ENCODE measurements around the gene CLEC4G. TPM values are rescaled to one million over a fixed set of nuclear protein-coding genes. Genes with fewer than 3 reads are reported as not detected.
"Not testable (repeated sequence)": the region's sequence is repeated elsewhere in the genome, so short reads cannot be mapped to it uniquely, and the experiment has no call there.

Gene CLEC4G
- total RNA-seq, 1 donor from 2014 or later = 0.31 TPM

DNA sequence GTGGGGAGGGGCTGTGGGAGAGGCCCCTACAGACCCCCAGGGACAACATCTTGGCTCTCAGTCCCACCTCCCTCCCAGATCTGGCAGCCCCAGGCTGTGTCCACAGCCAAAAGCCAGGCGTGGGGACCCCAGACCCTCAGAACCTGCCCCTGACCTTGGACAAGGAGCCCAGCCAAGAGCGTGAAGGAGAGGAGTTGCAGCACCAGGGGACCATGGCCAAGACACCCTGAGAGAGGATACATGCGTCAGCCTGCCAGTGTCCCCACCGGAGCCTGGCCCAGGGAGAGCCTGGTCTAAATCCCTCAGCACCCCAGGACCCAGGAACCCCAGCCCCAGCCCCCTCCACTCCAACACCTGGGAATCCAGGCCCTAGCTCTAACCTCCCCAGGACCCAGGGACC lies 14.4 kb upstream of the CLEC4G start:
- not testable (repeated sequence) for DNase-seq

DNA sequence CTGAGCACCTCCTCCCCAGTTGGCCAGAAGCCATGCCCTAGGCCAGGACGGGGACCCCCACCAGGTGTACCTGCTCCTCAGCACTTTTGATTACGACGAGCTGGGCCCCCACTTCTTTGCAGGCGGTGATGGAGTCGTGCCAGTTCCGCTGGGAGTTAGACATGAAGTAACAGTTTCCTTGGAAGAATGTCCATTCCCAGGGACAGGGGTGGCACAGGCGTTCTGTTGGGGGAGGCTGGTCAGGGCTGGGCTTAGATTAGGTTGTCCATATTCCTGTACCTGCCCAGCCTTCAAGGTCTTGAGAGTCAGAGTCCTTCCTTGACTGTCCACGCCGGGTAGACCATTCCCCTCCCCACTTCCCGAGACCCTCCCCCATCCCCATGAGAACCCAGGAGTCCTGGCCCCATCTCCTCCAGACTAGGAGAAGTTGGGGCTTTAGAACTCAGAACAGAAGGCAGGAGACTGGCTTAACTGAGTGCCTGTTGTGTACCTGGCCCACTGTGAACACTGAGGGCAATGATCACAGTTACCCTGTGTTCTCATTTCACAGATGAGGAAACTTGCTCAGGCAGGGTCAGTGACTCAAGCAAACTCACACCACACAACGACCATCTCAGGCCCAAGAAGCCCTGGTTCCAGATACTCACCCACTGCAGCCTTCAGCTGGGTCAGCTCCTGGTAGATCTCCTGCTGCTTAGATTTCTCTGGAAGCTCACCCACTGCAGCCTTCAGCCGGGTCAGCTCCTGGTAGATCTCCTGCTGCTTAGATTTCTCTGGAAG lies 13.2 kb upstream of the CLEC4G start:
- no peak for DNase-seq

DNA sequence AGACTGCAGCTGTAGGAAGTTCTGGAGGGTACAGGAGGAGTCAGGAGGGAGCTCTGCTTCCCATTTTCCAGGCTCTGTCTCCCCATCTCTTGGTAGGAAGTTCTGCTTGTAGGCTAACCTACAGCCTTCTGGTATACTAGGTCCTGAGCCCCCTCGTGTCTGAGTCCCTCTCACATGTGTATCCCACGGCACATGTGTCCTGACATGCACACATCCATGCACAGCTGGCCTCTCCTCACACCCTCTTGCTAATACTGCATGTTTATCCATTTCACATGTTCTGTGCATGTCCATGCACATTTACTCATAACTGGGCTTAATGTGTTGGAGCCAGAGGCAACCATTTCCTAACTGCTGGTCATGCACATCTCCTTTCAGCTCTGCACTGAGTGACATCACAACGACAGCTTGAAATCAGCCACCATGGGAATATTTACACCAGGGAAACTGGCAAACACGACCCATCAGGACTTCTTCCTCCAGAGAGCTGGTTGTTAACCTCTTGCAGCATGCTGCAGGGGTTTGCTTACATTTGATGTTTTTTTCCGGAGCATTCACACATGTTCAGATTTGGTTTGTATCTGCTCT lies 12.4 kb upstream of the CLEC4G start:
- no peak for DNase-seq

DNA sequence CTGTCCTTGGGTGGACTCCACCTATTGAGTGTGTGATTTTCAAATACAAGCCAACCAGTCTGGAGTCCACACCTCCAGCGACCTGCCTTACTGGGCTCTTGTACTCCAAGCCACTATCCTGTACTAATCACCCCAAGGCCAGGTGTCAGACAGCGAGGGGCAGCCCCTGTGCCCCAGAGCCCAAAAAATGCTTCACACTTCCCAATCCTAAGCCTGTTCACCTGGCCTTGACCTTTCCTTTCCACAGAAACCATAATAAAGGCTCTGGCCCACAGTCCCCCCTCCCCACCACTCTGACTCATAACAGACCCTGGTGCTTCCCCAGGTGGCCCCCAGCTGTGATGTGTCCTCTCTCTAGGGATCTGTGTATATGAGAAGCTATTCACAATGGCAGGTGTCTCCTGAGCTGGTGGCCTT lies 11.5 kb upstream of the CLEC4G start:
- no peak for DNase-seq

DNA sequence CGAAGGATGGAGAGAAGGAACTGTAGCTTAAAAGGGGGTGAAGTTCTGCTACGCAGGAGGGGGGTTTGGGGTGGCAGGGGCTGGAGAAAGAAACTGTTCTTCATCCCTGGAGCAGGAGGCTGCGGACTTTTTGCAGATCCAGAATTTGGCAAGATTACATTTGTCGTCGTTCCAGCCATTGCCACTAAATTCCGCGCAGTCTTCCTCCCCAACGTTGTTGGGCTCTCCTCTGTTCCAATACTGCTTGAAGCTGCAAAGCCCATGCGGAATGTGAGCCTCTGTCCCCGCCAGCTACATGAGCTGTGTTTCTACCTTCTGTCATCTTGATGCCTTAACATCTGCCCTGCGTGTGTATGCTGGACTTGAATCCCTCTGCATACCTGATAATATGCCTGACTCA lies 11.1 kb upstream of the CLEC4G start:
- no peak for DNase-seq

DNA sequence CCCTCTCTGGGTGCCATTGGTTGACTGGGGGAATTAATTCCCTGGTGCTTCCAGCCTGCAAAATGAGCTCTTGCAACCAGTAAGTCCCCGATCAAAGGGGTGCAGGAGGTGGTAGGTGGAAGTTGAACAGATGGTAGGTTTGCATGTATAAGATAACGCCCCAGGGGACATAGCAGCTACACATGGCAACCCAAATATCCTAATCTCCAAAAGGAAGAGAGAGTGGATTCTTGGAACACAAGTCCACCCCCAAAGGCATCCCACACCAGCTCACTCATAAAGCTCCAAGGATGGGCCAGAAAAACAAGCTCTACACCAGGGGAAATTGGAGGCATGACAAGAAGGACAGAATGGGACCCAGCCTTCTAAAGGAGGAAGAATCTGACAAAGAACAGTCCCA lies 10.7 kb upstream of the CLEC4G start:
- no peak for DNase-seq

DNA sequence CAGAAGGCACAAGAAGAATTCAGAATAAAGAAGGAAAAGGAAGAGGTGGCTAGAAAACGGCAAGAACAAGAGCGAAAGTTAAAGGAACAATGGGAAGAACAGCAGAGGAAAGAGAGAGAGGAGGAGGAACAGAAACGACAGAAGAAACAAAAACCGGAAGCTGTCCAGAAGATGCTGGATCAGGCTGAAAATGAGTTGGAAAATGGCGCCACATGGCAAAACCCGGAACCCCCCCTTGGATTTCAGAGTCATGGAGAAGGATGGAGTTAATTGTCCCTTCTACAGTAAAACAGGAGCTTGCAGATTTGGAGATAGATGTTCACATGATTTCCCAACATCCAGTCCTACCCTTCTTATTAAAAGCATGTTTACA lies 8.8 kb upstream of the CLEC4G start:
- no peak for DNase-seq

DNA sequence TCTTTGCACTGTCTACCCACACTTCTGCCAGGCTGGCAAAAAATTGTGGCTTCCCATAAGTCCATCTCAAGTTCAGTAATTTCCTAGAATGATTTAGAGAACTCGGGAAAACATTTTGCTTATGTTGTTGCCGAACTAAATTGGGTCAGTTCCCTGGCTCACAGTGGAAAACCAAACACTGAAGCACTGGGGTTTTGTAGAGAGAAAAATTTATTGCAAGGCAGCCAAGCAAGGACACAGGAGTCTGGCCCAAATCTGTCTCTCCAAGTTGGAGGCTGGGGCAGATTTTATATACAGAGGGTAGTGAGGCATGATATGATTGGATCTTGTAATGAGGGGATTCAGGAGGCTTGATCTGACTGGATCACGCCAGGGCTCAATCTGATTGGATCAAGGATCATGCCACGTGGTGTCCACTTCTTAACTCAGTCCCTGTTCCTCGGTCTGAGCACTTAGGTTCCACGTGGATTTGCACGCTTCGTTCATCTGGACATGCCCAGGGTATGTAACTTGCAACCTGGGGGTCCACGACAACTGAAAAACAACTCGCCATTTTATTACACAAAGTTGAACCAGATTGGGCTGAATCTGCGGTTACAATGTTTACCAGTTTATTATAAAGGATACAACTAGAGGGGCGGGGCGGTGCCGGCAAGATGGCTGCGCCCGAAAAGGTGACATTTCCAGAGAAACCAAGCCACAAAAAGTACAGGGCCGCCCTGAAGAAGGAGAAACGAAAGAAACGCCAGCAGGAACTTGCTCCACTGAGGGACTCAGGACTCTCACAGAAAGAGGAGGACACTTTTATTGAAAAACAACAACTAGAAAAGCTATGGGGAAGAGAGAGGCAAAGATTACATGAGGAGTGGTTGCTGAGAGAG lies 8.1 kb upstream of the CLEC4G start:
- DNase-seq = no peak

DNA sequence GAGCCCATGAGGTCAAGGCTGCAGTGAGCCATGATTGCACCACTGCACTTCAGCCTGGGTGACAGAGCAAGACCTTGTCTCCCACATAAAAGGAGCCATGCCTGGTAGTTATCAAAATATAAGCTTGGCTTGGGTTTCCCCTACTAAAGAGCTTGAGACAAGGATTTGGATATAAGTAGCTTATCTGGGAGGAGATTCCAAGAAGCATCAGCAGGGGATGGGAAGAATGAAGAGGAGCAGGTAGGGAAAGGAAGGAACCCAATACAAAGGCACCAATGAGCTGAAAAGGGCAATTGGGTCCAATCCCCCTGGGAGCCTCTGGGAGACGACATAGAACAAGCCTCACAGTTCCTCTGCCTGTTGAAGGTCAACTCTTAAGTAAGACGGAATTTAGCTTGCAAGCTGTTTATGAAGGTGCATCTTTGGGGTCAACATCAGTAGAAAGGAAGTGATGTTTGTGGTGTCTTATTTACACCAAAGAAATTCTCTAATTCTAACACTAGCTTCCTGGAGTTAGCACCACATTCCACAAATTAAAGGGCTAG lies 7.4 kb upstream of the CLEC4G start:
- DNase-seq = no peak

DNA sequence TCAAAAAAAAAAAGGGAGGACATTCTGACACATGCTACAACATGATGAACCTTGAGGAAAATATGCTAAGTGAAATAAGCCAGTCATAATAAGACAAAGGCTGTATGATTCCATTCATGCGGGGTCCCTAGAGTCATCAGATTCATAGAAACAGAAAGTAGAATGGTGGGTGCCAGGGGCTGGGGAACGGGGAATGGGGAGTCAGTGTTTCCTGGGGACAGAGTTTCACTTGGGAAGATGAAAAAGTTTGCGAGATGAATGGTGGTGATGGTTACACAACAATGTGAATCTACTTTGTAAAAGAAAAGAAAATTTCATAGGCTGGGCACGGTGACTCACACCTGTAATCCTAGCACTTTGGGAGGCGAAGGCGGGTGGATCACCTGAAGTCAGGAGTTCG lies 6.1 kb upstream of the CLEC4G start:
- DNase-seq = no peak

DNA sequence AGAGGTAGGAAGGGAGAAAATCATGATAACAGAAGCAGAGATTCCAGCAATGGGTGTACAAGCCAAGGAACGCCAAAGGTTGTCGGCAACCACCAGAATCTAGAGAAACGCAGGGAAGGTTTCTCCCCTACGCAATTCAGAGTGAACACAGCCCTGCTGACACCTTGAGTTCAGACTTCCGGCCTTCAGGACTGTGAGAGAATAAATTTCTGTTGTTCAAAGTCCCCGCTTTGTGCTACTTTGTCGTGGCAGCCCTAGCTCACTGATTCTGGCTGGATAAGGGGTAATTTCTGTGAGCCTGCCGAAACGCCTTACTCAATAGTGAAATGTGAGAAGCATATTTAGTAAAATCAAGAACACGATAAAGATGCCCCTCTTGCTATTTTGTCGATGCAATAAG lies 5.3 kb upstream of the CLEC4G start:
- no peak for DNase-seq

DNA sequence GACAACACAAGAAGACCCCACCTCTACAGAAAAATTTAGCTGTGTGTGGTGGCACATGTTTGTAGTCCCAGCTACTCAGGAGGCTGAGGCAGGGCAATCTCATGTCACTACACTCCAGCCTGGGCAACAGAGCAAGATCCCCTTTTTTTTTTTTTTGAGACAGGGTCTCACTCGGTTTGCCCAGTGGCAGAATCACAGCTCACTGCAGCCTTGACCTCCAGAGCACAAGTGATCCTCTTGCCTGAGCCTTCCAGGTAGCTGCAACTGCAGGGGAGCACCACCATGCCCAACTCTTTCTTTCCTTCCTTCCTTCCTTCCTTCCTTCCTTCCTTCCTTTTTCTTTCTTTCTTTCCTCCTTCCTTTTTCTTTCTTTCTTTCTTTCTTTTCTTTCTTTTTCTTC lies 4.2 kb upstream of the CLEC4G start:
- DNase-seq = no peak

DNA sequence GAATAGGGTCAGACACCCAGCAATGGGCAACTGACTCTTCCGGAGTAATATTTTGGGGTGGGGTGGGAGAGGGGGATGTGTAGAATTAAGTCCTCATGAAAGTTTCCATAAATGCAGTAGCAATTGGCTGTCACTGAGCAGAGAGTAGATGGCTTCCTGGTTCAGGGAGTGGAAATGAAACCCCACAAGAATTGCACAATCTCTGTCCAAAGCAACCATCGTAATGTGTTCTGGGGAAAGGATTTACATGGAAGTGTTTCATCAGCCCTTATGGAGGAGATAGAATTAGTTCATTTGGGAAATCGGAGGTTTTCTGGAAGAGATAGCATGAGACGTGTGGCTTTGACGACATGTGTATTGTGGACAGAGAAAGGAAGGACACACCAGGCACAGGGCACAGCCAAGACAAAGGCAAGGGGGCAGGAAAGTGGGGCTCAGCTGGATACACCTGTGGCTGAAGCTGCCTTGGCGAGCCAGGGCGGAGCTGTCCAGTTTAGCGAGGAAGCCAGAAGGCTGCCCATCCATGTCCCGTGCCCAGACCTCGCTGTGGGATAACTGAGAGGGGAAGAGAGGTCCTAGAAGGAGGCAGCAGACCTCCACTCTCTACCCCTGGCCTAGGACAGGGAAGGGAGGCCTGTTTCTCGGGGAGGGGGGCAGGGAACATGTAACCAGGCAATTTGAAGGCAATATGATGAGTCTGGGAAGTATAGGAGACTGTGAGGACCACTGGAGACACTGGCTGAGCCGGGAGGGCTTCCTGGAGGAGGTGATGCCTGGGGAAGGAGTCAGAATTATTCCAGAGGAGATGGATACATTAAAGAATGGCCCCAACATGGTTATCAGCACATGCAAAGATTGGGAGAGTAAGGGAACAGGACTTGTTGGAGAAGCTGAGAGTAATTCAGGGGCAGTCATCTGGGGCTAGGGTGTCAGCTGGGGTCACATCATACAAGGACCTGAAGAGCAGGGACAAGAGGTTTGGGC lies 2.6 kb upstream of the CLEC4G start:
- no peak for DNase-seq

DNA sequence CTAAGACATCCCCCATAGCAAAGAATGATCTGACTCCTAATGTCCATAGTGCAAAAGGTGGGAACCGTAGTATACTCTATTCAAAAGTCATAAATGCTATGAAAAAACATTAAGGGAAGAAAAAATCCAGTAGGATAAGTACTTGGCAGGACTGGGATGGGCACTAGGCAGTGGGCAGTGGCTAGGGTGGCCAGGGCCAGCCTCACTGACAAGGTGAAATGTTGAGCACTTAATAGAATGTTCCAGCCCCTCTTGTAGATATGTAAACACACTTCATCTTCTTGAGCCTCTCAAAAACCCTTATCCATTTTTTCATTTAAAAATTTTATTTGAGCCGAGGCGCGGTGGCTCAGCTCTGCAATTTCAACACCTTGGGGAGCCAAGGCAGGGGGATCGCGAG lies 1.5 kb upstream of the CLEC4G start:
- no peak for DNase-seq

DNA sequence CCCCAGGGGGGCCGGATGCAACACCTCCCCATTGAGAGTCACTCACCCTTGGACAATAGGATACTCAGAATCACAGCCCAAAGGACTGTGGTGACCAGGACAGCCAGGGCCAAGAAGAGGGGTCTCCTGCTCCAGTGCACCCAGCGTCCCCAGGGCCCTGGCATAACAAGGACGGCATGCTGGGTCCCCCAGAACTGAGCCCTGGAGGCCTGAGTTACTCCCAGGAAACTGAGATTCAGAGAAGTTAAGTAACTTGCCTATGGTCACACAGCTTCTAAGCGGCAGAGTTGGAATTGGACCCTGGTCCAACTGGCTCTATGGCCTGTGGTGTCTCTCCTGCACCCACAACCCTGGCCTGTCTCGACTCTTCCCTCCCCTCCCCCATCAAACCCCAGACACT lies 295 bp downstream of the CLEC4G start:
- DNase-seq = no peak

DNA sequence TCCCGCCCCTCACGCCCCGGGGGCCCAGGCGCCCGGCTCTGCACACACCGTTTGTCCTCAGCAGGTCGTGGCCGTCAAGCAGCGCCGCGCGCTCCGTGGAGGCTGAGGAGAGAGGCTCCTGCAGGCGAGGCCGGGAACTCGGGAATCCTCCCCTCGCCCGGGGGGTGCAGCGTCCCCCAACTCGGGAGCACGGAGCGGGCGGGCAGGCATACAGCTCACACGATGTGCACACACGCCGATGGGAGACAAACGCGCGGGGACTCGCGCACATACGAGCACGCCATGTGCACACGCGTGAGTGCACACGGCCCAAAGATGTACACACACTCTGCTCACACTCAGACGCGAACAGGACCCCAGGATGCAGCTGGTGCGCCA lies 703 bp downstream of the CLEC4G start:
- DNase-seq = no peak

DNA sequence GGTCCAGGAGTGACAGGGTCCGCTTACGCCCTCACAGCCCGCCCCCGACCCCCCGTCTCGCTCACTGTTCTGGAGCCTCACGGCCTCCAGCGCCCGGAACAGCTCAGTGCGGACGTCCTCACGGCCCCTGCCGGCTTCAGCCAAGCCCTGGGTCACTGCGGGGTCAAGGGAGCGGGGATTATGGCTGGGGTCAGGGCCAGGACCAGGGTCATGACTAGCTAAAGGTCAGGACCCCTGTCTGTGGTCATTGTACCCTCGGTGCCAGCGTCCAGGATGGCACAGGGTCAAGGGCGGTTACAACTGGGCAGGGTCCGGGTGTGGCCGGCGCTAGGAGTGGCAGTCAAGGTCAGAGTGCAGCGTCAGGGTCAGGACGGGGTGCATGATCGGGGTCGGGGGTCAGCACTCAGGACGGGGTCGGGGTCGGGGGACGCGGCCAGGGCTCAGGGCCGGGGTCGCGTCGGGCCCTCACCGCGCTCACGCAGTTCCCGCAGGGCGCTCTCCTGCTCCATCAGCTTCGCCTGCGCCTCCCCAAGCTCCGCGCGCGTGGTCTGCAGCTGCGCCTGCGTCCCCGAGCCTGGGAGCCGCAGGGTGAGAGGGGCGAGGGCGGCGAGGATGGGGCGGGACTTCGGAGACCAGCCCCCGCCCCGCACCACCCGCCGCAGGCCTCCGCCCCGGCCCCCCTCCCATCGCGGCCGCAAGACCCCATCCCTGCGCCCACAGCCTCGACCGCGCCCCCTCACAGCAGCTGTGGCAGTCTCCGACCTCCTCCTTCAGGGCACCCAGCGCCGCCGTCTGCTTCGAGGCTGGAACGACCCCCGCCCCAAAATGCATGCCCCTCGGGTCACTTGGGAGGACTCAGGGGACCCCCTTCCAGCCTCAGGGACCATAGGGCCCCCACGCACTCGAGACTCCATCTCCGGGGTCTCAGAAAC lies 1.4 kb downstream of the CLEC4G start:
- DNase-seq = no peak

DNA sequence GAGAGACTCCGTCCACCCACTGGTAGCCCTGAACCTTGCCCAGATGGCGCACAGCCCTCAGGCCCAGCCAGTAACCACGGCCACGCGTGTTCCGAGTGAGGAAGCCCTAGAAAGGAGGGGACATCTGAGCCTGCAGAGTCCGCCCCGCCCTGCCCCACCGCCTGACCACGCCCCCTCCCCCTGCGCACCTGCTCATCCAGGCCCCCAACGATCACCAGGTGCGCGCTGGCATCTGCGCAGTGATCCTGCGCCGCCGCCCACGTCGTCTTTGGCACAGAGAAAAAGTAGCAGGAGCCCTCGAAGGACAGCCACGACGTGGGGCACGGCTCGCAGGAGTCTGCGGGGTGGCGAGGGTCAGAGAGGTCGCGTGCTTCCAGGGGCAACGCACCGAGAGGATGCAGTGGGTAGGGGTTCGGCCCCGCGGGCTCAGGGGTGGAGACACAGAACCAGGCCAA lies 2.1 kb downstream of the CLEC4G start:
- DNase-seq = no peak

DNA sequence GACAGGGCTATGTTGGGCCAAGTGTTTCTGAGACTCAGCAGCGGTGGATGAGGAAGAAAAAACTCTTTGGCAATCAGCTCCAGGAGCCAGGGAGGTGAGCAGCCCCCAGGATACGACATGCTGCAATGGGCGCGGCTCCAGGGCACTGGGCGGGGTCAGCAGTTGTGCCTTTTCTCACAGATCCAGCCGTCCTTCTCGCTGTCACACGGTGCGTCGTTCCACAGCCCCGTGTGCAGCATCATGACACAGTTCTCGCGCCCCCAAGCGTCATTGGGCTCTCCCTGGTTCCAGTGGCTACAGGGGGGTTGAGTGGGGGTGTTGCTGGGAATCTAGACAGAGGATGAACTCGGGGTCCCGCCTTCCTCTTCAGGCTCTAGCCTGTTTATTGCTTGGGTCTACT lies 2.7 kb downstream of the CLEC4G start:
- no peak for DNase-seq

DNA sequence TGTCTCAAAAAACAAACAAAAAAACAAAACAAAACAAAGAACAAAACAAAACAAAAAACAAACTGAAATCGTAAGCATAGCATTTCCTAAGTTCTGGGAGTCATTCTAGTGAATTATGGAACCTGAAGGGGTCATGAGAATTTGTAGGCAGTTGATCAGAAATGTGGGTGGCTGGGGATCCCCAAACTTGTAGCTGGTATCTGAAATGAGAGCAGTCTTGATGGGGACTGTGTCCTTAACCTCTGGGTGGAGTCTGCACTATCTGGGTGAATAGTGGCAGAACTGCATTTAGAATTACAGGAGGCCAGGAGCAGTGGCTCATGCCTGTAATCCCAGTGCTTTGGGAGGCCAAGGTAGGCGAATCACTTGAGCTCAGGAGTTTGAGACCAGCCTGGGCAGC lies 6.1 kb downstream of the CLEC4G start:
- DNase-seq = no peak

DNA sequence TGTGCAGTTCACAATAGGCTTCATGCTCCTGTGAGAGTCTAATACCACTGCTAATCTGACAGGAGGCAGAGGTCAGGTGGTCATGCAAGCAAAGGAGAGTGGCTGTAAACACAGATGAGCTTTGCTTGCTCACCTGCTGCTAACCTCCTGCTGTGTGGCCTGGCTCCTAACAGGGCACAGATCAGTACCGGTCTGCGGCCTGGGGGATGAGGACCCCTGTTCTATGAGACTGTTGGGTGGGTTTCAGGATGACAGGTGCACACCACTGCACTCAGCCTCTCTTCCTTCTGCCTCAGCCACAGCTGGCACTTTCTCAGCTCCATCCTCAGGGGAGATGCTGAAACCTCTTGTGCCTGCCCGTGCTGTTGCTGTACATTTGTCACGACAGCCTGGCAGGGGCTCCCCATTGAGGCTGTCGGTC lies 9.7 kb downstream of the CLEC4G start:
- DNase-seq = no peak

All from occipital lobe (tissue), 2 donors.